Endothelial cell of hepatic sinusoid (primary cell): ENCODE measurements around the gene ATP1B2.

ENCODE experiments used
- in situ Hi-C: cut with HindIII; loops from 2 replicates; pipeline ENCODE4 v1.10.0; 2017; ENCODE audit warnings: low sequenced_read_pairs

Gene ATP1B2

DNA sequence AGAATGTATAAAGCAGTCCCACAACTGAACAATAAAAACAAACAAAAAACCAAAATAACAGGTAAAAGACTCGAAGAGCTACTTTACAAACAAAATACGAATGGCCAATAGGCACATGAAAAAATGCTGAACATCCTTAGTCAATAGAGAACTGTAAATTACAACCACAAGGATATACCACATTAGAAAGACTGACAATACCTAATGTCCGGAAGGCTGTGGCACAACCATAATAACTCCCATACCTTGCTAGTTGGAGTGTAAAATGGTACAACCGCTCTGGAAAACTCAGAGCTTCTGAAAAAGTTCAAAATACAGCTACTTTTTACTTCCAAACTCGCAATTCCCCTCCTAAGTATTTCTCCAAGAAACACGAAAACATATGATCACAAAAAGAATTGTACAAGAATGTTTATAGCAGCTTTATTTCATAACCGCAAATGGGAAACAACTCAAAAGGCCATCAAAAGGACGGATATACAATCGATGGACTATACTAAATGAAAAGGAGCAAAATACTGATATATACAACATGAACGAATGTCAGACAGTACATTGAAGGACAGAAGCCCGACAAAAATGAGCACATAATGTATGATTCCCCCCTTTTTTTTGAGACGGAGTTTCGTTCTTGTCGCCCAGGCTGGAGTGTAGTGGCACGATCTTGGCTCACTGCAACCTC is 34.3 kb downstream of the ATP1B2 start:
- in situ Hi-C loops: no loop called here

GRCh38 chr17:7685533-7686221 is 35.0 kb downstream of the ATP1B2 start:
- in situ Hi-C loops: no loop called here

DNA sequence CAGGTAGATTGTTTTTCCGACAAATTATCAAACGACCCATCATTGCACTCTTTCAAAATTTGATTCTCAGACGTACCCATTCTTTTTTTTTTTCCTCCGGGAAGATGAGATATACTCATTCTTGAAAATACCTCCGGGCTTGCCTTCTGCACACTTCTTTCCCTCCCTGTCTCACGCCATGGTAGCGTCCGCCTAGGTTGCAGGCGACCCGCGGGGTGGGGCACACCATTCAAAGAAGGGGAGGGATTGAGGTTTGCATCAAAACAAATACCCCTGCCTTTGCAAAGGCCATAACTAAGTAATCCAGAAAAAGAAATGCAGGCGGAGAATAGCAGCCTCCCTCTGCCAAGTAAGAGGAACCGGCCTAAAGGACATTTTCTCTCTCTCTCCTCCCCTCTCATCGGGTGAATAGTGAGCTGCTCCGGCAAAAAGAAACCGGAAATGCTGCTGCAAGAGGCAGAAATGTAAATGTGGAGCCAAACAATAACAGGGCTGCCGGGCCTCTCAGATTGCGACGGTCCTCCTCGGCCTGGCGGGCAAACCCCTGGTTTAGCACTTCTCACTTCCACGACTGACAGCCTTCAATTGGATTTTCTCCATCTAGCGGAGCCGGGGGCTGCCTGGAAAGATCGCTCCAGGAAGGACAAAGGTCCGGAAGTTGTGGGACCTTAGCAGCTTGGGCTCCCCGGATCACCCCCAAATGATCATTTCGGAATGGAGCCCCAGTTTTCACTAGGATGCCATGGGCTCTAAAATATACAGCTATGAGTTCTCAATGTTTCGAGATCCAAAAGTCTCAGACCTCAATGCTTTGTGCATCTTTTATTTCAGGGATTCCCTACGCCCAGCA is 35.7 kb downstream of the ATP1B2 start:
- in situ Hi-C loops: no loop called here

- in situ Hi-C loops: no loop called here
Observed at GRCh38 chr17:7687072-7687907, 36.6 kb downstream of the ATP1B2 start, which contains the start of gene TP53. Gene TP53, minus strand, starts transcription at chr17:7687490. Its CDS starts 10,896 bp downstream, at chr17:7676594.

- in situ Hi-C loops: no loop called here
Observed at GRCh38 chr17:7687908-7688807, 37.4 kb downstream of the ATP1B2 start, which contains the start of gene WRAP53. Gene WRAP53, plus strand, starts transcription at chr17:7688477. Its CDS starts 172 bp downstream, at chr17:7688649.

- in situ Hi-C loops: no loop called here
Observed at GRCh38 chr17:7688808-7689316, 38.1 kb downstream of the ATP1B2 start.

- in situ Hi-C loops: no loop called here
Observed at GRCh38 chr17:7695586-7695985, 44.9 kb downstream of the ATP1B2 start.

DNA sequence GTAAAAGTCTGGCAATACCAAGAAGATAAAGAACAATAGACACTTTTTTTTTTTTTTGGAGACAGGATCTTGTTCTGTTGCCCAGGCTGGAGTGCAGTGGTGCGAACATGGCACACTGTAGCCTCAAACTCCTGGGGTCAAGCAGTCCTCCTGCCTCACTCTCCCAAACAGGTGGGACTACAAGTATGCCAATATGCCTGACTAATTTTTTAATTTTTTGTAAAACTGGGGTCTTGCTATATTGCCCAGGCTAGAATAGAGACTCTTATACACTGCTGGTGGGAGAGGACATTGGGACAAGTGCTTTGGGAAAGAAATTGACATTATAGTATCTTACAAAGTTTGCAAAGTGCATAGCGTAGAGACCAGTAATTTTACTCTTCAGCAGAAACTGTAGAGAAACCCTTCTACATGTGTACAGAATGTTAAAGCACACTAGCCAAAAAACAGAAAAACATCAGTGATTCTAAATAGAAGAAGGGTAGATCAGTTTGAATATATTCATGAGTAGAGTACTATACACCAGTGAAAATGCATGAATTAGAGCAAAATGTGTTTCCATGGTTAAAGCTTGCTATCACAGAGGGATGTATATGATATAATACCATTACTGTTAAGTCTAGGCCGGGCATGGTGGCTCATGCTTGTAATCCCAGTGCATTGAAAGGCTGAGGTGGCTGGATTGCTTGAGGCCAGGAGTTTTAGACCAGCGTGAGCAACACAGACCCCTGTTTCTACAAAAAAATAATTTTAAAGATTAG is 47.3 kb downstream of the ATP1B2 start:
- in situ Hi-C loops: no loop called here

GRCh38 chr17:7700510-7700909 is 49.8 kb downstream of the ATP1B2 start:
- in situ Hi-C loops: no loop called here

DNA sequence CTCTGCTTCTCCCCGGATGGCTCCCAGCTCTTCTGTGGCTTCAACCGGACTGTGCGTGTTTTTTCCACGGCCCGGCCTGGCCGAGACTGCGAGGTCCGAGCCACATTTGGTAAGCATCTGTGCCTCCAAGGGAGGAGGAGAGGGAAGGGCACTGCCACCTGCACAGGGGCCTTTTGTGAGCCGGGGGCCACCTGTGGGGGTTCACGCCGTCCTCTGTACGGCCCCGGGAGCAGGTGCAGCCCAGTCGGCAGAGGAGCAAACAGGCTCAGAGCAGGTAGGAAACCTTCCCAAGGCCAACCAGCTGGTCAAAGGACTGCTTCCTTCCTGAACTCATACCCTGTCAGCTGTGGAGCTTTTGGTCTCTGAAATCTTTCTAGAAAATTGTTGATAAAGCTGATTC is 51.0 kb downstream of the ATP1B2 start:
- in situ Hi-C loops: no loop called here

DNA sequence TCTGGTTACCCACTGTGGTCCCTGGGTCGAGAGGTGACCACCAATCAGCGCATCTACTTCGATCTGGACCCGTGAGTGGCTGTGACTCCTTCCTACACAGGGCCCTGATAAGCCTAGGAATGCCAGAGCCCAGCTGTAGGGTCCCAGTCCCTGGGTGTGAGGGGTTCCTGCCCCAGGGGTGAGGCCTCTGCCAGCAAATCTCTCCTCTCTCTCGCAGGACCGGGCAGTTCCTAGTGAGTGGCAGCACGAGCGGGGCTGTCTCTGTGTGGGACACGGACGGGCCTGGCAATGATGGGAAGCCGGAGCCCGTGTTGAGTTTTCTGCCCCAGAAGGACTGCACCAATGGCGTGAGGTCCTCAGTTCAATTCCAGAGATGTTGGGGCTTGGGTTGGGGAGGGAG is 52.0 kb downstream of the ATP1B2 start:
- in situ Hi-C loops: no loop called here

GRCh38 chr17:7703584-7704479 is 53.1 kb downstream of the ATP1B2 start:
- in situ Hi-C loops: no loop called here

- in situ Hi-C loops: no loop called here
Observed at GRCh38 chr17:7704601-7705268, 54.0 kb downstream of the ATP1B2 start, which contains the start of gene EFNB3. Gene EFNB3, plus strand, starts transcription at chr17:7705202. Its CDS starts 397 bp downstream, at chr17:7705599.

- in situ Hi-C loops: no loop called here
Observed at GRCh38 chr17:7705269-7706255, 54.8 kb downstream of the ATP1B2 start.

DNA sequence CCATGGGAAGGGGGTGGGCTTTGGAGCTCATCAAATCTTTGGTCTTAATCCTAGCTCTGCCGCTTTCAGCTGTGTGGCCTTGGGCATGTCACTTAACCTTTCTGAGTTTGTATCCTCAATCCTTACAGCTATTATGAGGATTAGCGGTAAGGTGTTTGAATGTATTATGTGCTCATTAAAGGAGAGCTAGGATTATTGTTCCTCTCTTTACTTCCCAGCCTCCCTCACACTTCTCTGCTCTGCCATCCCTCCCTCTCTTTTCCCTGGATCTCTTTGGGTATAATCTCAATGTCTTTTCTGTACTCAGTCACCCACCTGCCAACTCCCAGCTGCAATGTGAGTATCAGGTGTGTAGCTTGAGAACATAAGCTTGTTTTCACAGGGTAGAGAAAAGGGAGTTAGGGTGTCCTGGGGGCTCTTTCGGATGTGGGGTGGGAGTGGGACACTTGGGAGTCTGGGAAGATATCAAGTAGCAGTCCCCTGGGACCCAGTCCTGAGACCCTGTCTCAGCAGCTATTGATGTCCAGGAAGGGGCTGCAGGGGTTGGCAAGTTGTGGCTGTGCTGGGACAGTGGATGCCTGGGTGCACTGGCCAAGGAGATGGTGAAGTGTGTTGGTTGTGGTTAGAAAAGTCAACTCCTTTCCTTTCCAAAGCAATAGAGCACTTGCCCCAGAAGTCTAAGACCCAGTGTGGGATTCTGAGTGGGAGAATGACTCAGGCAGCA is 56.1 kb downstream of the ATP1B2 start:
- in situ Hi-C loops: no loop called here
